Panc1 (cell line): Measurements from ENCODE around the gene HMCN2.

Experiments
- POLR2AphosphoS5 ChIP-seq: IDR thresholded peaks from 2 replicates; pipeline ENCODE4 v1.6.1; 2012; ENCODE audit warnings: mild to moderate bottlenecking, low read depth, low read length, moderate library complexity
- SIN3A ChIP-seq: IDR thresholded peaks from 2 replicates; pipeline ENCODE4 v1.6.1; 2012; ENCODE audit warnings: low read depth, mild to moderate bottlenecking, low read length, moderate library complexity, borderline replicate concordance; ENCODE audit not compliant: insufficient read depth
- TCF7L2 ChIP-seq: IDR thresholded peaks from 2 replicates; pipeline ENCODE4 v1.6.1; 2011; ENCODE audit warnings: mild to moderate bottlenecking, low read depth, low read length, inconsistent platforms
- TF ChIP-seq, protein P1 (sequence below): fragments of 450-650 bp; IDR thresholded peaks from 2 replicates; pipeline ENCODE4 v1.5.1; 2017; ENCODE audit warnings: mild to moderate bottlenecking
- TF ChIP-seq, protein P2 (sequence below), 2 experiments: IDR thresholded peaks; 2 replicates each; pipeline ENCODE4 v1.6.1; 2011 to 2012; ENCODE audit warnings: low read depth in 2 of 2, control low read depth in 1 of 2, low read length in 1 of 2, mild to moderate bottlenecking in 1 of 2, moderate library complexity in 1 of 2; ENCODE audit not compliant: insufficient read depth in 1 of 2

DNA sequence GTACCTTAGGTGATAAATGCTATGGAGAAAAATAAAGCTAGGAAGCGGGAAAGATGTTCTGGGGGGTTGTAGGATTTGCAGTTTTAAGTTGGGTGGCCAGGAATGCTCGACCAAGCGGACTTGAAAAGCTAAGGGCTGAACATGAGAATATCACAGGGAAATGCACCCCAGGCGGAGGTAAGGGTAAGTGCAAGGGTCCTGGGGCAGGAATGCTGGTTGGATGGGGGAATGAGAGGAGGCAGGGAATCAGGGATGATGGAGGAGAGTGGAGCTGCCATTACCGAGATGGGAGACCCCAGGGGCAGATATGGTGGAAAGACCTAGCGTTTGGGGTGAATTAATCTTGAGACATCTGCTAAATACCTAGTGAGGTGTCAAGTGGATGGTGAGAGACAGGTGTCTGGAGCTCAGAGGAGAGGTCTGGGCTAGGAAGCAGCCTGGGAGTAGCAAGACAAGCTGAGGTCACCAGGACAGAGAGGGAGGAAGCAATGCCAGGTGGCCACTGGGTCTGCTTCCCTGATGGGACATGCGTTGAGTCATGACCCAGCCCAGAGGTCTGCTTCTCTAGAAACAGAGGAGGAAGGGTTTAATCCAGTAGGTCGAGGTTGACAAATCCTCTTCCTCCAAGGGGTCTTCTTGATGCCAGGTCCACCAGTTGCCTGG, 101.5 kb downstream of the HMCN2 start:
- TF ChIP-seq TCF7L2 (no peak), POLR2AphosphoS5 (no peak), SIN3A (no peak)
- TF ChIP-seq, protein P1, sequence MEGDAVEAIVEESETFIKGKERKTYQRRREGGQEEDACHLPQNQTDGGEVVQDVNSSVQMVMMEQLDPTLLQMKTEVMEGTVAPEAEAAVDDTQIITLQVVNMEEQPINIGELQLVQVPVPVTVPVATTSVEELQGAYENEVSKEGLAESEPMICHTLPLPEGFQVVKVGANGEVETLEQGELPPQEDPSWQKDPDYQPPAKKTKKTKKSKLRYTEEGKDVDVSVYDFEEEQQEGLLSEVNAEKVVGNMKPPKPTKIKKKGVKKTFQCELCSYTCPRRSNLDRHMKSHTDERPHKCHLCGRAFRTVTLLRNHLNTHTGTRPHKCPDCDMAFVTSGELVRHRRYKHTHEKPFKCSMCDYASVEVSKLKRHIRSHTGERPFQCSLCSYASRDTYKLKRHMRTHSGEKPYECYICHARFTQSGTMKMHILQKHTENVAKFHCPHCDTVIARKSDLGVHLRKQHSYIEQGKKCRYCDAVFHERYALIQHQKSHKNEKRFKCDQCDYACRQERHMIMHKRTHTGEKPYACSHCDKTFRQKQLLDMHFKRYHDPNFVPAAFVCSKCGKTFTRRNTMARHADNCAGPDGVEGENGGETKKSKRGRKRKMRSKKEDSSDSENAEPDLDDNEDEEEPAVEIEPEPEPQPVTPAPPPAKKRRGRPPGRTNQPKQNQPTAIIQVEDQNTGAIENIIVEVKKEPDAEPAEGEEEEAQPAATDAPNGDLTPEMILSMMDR = no peak
- TF ChIP-seq, protein P2, sequence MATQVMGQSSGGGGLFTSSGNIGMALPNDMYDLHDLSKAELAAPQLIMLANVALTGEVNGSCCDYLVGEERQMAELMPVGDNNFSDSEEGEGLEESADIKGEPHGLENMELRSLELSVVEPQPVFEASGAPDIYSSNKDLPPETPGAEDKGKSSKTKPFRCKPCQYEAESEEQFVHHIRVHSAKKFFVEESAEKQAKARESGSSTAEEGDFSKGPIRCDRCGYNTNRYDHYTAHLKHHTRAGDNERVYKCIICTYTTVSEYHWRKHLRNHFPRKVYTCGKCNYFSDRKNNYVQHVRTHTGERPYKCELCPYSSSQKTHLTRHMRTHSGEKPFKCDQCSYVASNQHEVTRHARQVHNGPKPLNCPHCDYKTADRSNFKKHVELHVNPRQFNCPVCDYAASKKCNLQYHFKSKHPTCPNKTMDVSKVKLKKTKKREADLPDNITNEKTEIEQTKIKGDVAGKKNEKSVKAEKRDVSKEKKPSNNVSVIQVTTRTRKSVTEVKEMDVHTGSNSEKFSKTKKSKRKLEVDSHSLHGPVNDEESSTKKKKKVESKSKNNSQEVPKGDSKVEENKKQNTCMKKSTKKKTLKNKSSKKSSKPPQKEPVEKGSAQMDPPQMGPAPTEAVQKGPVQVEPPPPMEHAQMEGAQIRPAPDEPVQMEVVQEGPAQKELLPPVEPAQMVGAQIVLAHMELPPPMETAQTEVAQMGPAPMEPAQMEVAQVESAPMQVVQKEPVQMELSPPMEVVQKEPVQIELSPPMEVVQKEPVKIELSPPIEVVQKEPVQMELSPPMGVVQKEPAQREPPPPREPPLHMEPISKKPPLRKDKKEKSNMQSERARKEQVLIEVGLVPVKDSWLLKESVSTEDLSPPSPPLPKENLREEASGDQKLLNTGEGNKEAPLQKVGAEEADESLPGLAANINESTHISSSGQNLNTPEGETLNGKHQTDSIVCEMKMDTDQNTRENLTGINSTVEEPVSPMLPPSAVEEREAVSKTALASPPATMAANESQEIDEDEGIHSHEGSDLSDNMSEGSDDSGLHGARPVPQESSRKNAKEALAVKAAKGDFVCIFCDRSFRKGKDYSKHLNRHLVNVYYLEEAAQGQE (IDR thresholded peaks at IDR 0.05; ENCODE audit: insufficient read depth in 1 of 2, low read depth in 2 of 2, low read length in 1 of 2) = no peak
